Measurements from ENCODE around the gene CST5.

- no peak for TF ChIP-seq EZH2 (IDR thresholded peaks at IDR 0.05; ENCODE audit: low read length)
- TF ChIP-seq, protein P1, sequence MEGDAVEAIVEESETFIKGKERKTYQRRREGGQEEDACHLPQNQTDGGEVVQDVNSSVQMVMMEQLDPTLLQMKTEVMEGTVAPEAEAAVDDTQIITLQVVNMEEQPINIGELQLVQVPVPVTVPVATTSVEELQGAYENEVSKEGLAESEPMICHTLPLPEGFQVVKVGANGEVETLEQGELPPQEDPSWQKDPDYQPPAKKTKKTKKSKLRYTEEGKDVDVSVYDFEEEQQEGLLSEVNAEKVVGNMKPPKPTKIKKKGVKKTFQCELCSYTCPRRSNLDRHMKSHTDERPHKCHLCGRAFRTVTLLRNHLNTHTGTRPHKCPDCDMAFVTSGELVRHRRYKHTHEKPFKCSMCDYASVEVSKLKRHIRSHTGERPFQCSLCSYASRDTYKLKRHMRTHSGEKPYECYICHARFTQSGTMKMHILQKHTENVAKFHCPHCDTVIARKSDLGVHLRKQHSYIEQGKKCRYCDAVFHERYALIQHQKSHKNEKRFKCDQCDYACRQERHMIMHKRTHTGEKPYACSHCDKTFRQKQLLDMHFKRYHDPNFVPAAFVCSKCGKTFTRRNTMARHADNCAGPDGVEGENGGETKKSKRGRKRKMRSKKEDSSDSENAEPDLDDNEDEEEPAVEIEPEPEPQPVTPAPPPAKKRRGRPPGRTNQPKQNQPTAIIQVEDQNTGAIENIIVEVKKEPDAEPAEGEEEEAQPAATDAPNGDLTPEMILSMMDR (optimal IDR thresholded peaks at IDR 0.05 in 1 of 3, IDR thresholded peaks at IDR 0.05 in 1 of 3, conservative IDR thresholded peaks at IDR 0.05 in 1 of 3; ENCODE audit: extremely low read depth in 1 of 3, insufficient read depth in 2 of 3, low read length in 3 of 3), result no peak
Observed at GRCh38 chr20:23918101-23918862, 38.7 kb upstream of the CST5 start.

All from keratinocyte (primary cell).